HCT116 (cell line): ENCODE results near the gene HDAC8. TPM values are rescaled to one million over a fixed set of nuclear protein-coding genes. Genes with fewer than 3 reads are reported as not detected.

Experiments used
- ATAC-seq: fragments of 200-7000 bp; cut with Tn5 transposase; 2 replicates; pipeline ENCODE4 v1.9.1; 2020; ENCODE audit warnings: mild to moderate bottlenecking, moderate library complexity
- BruUV-seq: library from RNA; stranded (reverse); fragments of 400-500 nt; replicated peaks from 2 replicates; lab custom pipeline; 2021; lab: Mats Ljungman, UMichigan
- CTCF ChIA-PET: fragments of 300-600 bp; sonication (Branson Sonifier 250); formaldehyde crosslinking; loops from one replicate; lab custom pipeline; 2021; ENCODE audit warnings: antibody characterized with exemption; lab: Charles Lee
- POLR2A ChIA-PET: fragments of 300-600, 350-600 bp; sonication (Branson Sonifier 250); formaldehyde crosslinking; loops from one replicate; lab custom pipeline; 2021; ENCODE audit warnings: antibody characterized with exemption; lab: Charles Lee
- RAD21 ChIA-PET, 2 experiments: fragments of 300-600 bp; sonication (Branson Sonifier 250); formaldehyde crosslinking; loops; one replicate each; lab custom pipeline; 2023; ENCODE audit warnings: low total read pairs in 2 of 2; ENCODE audit not compliant: uncharacterized antibody in 2 of 2, unreplicated experiment in 2 of 2, low non-redundant PET in 1 of 2; lab: Charles Lee
- DNase-seq: peaks from one replicate; pipeline ENCODE4 v3.0.0-alpha.2; 2010; ENCODE audit warnings: low read depth, low spot score
- H2AFZ ChIP-seq: fragments of 200-600 bp; shearing (Covaris generic), sonication (generic); 2 replicates; pipeline ENCODE4 v1.6.1; 2017; ENCODE audit warnings: low read depth, mixed run types, mixed read lengths, antibody characterized with exemption, low read length; ENCODE audit not compliant: poor library complexity, severe bottlenecking
- H3K27ac ChIP-seq: 2 replicates; pipeline ENCODE4 v1.5.1; 2012; ENCODE audit warnings: low read depth, low read length
- H3K27me3 ChIP-seq: fragments of 200-600 bp; sonication (generic); 2 replicates; pipeline ENCODE4 v1.6.1; 2016; ENCODE audit warnings: mixed run types, low read length, mixed read lengths; ENCODE audit not compliant: insufficient read depth
- H3K36me3 ChIP-seq, 2 experiments: fragments of 200-500 bp in 1 of 2; fragments of 200-600 bp in 1 of 2; sonication (Bioruptor generic) in 1 of 2; sonication (generic) in 1 of 2; 2 replicates each; pipeline versions ENCODE4 v1.5.1 to v1.6.1; 2014 to 2016; ENCODE audit warnings: low read length in 2 of 2, inconsistent platforms in 1 of 2, mixed read lengths in 1 of 2, mixed run types in 1 of 2; ENCODE audit not compliant: insufficient read depth in 2 of 2, control insufficient read depth in 1 of 2
- H3K4me1 ChIP-seq, 2 experiments: fragments of 200-600 bp in 1 of 2; sonication (generic) in 1 of 2; 2 replicates each; pipeline versions ENCODE4 v1.5.1 to v1.6.1; 2012 to 2017; ENCODE audit warnings: low read length in 2 of 2, inconsistent platforms in 1 of 2, mild to moderate bottlenecking in 1 of 2, mixed read lengths in 1 of 2, mixed run types in 1 of 2, moderate library complexity in 1 of 2; ENCODE audit not compliant: insufficient read depth in 2 of 2, control insufficient read depth in 1 of 2
- H3K4me2 ChIP-seq: fragments of 200-600 bp; sonication (generic); 2 replicates; pipeline ENCODE4 v1.6.1; 2017; ENCODE audit warnings: mixed run types, low read length, mixed read lengths
- H3K4me3 ChIP-seq, 2 experiments: fragments of 200-600 bp in 1 of 2; sonication (generic) in 1 of 2; replicated peaks in 1 of 2; 2 replicates each; pipeline ENCODE4 v1.5.1; 2011 to 2016; ENCODE audit warnings: low read length in 2 of 2, control low read depth in 1 of 2, low read depth in 1 of 2, mild to moderate bottlenecking in 1 of 2, mixed read lengths in 1 of 2, mixed run types in 1 of 2
- H3K79me2 ChIP-seq: fragments of 200-600 bp; sonication (generic); 2 replicates; pipeline ENCODE4 v1.6.1; 2017; ENCODE audit warnings: mild to moderate bottlenecking, mixed run types, low read length, moderate library complexity, mixed read lengths; ENCODE audit not compliant: insufficient read depth
- H3K9ac ChIP-seq: fragments of 200-600 bp; sonication (generic); 2 replicates; pipeline ENCODE4 v1.6.1; 2016; ENCODE audit warnings: low read length, mixed read lengths
- H3K9me2 ChIP-seq: fragments of 200-600 bp; sonication (generic), shearing (Covaris generic); 2 replicates; pipeline ENCODE4 v1.6.1; 2017; ENCODE audit warnings: mixed run types, mild to moderate bottlenecking, moderate library complexity; ENCODE audit not compliant: insufficient read depth
- H3K9me3 ChIP-seq, 2 experiments: fragments of 200-500 bp in 1 of 2; fragments of 200-600 bp in 1 of 2; sonication (Bioruptor generic) in 1 of 2; sonication (generic) in 1 of 2; 2 replicates each; pipeline ENCODE4 v1.6.1; 2014 to 2017; ENCODE audit warnings: low read length in 2 of 2, mixed read lengths in 2 of 2, inconsistent platforms in 1 of 2, low read depth in 1 of 2, mild to moderate bottlenecking in 1 of 2, mixed run types in 1 of 2, moderate library complexity in 1 of 2; ENCODE audit not compliant: control insufficient read depth in 1 of 2, insufficient read depth in 1 of 2
- H4K20me1 ChIP-seq: fragments of 200-600 bp; sonication (generic), shearing (Covaris generic); 2 replicates; pipeline ENCODE4 v1.6.1; 2017; ENCODE audit warnings: mixed run types, mild to moderate bottlenecking, moderate library complexity; ENCODE audit not compliant: insufficient read depth
- EZH2 ChIP-seq: fragments of 200-600 bp; sonication (generic); IDR thresholded peaks from 2 replicates; pipeline ENCODE4 v1.6.1; 2017; ENCODE audit warnings: antibody characterized with exemption, mixed run types
- RAD21 ChIP-seq: IDR thresholded peaks from 2 replicates; pipeline ENCODE4 v1.6.1; 2012; ENCODE audit warnings: low read depth, mild to moderate bottlenecking
- SIN3A ChIP-seq: IDR thresholded peaks from 2 replicates; pipeline ENCODE4 v1.6.1; 2012; ENCODE audit warnings: low read depth
- SP1 ChIP-seq: IDR thresholded peaks from 2 replicates; pipeline ENCODE4 v1.6.1; 2012; ENCODE audit warnings: low read depth
- TCF7L2 ChIP-seq: IDR thresholded peaks from 2 replicates; pipeline ENCODE4 v1.7.0; 2011; ENCODE audit warnings: borderline replicate concordance, inconsistent platforms; ENCODE audit not compliant: insufficient read depth, insufficient read length; ENCODE audit errors: extremely low read depth
- ZBTB33 ChIP-seq: IDR thresholded peaks from 2 replicates; pipeline ENCODE4 v1.6.1; 2011; ENCODE audit warnings: mild to moderate bottlenecking, low read length, moderate library complexity; ENCODE audit not compliant: insufficient replicate concordance; ENCODE audit errors: extremely low read depth
- ZFX ChIP-seq: fragments of 450-650 bp; IDR thresholded peaks from 2 replicates; pipeline ENCODE4 v1.6.1; 2017
- ZNF274 ChIP-seq: fragments of 200-500 bp; sonication (Bioruptor generic); IDR thresholded peaks from 2 replicates; pipeline ENCODE4 v1.6.1; 2014; ENCODE audit warnings: mild to moderate bottlenecking, low read depth, low read length, inconsistent platforms
- intact Hi-C: fragments of 100-400 bp; cut with micrococcal nuclease; formaldehyde crosslinking; loops from 2 replicates; pipeline ENCODE4 v1.10.0; 2022
- total RNA-seq: library from RNA; stranded (reverse); gene quantifications from one replicate; pipeline ENCODE4 v1.2.1, GENCODE V29; 2021; ENCODE audit not compliant: unreplicated experiment

The HDAC8 gene
- total RNA-seq, 1 experiment from 2014 or later = 24.1 TPM

- TF ChIP-seq SIN3A (no peak), TCF7L2 (no peak), ZFX (no peak), EZH2 (no peak), ZBTB33 (no peak), RAD21 (peak; percentile 8; the same call in 1 of the 2 replicates), SP1 (no peak), ZNF274 (no peak)
- no peak overlapping the region for H3K4me3 ChIP-seq
- H3K36me3 ChIP-seq = no peaks in the 10 kb centered on the region
- BruUV-seq = no TSS peak
- H4K20me1 ChIP-seq = no peaks in the 10 kb centered on the region
- H3K9me2 ChIP-seq = no peaks in the 10 kb centered on the region
- H3K79me2 ChIP-seq = no peaks in the 10 kb centered on the region
- no peaks in the 10 kb centered on the region for H3K4me1 ChIP-seq
- no peaks in the 10 kb centered on the region for H3K9me3 ChIP-seq
- ATAC-seq (no peak), DNase-seq (no peak)
- H3K4me2 ChIP-seq = no peak overlapping the region
- RAD21 ChIA-PET = no interaction called here
- H3K27ac ChIP-seq = no peak overlapping the region
- H3K9ac ChIP-seq = no peak overlapping the region
- intact Hi-C loops = loop anchor here (10.0 kb wide), 1 partner anchor 245 kb away; no protein-coding TSS in a partner anchor
- CTCF ChIA-PET = no interaction called here
- POLR2A ChIA-PET = no interaction called here
- H3K27me3 ChIP-seq = no peaks in the 10 kb centered on the region; the same call in 1 of the 2 replicates
- H2AFZ ChIP-seq = no peak overlapping the region
These were observed 272.6 kb downstream of the HDAC8 start for GRCh38 chrX:72299891-72300630.
